Measurements from ENCODE around the gene DLEC1.
"Not testable (repeated sequence)": the region's sequence is repeated elsewhere in the genome, so short reads cannot be mapped to it uniquely, and the experiment has no call there.

The DLEC1 gene

GRCh38 chr3:38087278-38087677 is 48.3 kb downstream of the DLEC1 start:
- not testable (repeated sequence) for DNase-seq

DNA sequence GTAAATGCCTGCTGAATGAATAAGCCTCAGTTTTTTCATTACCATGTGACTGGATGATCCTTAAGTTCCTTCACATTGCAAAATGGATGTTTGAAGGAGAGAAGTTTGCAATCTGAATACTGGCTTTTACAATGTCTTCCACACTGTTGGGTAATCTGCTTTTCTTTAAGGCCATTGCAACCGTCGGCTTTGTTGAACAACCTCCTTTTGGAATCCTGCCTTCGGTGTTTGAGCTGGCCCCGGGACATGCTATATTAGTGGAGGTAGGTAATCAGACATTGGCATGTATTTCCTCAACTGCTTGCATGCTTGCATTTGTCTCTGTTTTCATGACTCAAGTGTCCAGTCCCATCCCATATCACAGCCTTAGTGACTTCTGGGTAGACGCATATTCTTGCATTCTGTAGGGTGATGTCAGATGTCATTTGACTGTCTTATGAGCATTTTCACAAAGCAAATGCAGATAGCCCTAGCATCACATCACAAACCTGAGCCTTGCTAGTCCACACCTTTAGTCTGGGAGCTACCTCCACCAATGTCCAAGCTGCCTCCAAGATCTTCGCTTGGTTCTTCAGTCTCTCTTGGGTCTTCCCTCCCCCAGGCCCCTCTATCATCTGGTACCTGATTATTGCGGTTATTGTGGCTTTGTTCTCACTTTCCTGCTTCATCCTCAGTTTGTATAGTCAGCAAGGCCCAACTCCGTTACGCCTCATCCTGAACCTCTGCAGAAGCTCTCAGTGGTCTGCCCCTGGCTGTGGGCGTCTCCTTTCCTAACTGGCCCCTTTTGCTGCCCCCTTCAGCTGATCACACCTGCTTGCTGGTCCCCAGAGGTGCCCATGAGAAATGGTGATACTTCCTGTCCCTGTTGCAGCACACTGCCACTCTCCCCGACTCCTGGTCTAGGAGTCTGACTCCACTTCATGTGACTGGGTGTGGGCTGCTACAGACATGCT is 49.4 kb downstream of the DLEC1 start:
- DNase-seq = no peak

GRCh38 chr3:38089163-38089562 is 50.2 kb downstream of the DLEC1 start:
- DNase-seq = no peak

DNA sequence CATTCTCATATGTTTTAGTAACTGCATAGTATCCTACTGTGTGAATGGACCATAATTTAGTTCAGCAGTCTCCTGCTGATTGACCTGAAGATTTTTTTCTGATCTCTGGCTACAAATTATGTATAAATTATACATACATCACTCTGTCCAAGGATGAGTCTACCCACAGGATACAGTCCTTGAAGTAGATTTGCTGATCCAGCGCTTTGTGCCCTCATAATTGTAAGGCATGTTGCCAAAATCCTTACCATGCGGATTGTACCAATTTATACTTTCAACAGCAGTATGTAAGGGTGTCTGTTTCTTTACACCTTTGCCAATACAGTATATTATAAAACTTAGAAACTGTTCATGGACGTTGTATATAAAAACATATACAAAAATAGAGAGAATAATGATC is 51.4 kb downstream of the DLEC1 start:
- DNase-seq = no peak

DNA sequence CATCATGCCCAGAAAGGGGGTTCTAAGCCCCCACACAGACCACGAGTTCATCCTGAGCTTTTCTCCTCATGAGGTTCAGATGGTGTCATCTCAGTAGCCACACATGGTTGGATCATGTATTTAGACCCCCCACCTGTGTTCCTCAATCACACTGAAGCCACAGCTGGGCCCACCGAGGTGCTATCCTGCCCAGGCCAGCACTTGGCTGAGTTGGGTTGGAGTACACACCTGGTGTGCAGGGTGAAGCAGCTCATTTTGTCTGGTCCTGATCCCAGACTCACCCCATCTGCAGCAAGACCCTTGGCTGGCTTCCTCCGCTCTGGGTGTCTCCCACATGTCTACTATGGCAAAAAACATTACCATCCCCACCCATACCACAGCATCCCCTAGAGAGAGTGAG is 56.0 kb downstream of the DLEC1 start:
- no peak for DNase-seq

GRCh38 chr3:38095669-38096483 is 56.9 kb downstream of the DLEC1 start:
- DNase-seq = no peak

- no peak for DNase-seq
Measured at GRCh38 chr3:38097446-38098375, 58.7 kb downstream of the DLEC1 start.

DNA sequence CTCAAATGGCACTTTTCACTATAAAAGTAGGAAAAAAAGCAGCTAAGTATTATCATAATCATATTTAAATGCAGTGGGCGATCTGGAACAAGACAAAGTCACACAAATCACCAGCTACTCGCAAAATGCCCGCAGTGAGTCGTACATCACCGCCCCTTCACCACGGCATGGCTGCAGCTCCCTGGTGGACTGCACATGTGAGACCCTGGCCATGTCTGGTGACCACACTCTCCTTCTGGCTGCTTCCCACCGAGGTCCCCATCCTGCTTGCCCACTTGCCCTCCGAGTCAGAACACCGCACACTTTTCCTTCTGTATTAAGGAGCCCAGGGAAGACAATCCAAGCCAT is 59.3 kb downstream of the DLEC1 start:
- no peak for DNase-seq

GRCh38 chr3:38099518-38099917 is 60.5 kb downstream of the DLEC1 start:
- DNase-seq = no peak

DNA sequence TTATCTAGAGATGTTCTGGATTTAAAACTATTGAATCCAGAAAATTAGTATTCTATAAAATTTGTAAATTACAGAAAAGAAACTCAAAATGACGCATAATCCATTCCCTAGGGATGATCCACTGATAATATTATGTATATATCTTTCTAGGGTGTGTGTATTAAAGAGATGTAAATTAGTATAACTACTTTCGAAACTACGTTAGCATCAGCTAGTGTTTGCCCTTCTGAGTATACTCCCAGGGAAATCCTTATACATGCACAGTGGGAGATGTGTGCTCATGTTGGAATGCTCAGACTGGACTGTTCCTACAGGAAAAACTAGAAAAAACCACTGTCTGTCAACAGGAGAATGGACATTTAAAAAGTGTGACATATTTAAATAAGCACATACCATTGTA is 61.5 kb downstream of the DLEC1 start:
- no peak for DNase-seq

GRCh38 chr3:38101811-38102443 is 62.9 kb downstream of the DLEC1 start:
- DNase-seq = no peak

DNA sequence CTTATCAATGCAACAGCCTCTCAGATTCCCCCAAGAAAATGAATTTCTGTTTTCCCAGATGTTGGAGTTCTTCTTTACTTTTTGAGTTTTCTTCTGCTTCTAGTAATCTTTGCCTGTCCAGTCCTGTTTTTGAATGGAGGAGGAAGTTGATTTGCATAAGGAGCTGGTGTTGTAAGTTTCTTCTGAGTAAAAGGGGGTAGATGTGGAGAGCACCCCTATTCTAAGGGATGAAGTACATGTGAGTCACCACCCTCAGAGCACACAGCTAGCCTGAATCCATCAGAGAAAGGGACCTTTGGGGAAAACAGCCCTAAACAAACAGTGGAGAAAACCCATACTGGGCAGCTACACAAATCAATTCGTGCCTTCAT is 63.4 kb downstream of the DLEC1 start:
- no peak for DNase-seq

- DNase-seq = no peak
Measured at GRCh38 chr3:38105525-38105924, 66.5 kb downstream of the DLEC1 start.

DNA sequence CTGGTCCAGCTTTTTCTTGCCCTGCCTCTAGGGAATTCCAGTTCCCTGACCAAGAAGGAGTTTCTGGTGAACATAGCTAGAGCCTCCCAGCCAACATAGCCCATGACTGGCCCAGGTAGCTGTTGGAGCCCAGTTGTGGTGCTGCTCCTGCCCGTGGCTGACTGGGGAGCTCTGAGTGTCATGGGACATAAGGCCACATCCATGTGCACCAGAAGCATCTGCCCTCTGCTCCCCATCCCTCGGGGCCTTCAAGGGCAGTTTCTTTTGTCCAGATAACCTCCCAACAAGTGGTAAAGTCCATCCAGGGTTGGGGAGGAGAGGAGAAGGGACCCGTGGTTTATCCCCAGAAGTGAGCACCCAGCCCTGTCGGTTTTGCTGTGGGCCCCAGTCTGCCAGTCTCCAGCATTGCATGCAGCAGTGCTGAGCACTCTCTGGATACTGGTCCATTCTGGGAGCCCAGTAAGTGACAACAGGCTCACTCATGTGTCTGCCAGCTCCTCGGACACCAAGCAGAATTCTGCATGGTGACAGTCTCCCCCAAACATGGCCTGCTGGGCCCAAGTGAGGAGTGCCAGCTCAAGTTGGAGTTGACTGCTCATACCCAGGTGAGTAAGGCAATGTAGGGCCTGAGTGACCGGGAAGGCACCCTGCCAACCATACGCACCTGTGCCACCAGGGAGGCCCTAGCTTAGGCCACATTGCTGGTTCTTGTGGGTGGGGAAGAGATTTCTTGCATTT is 69.1 kb downstream of the DLEC1 start:
- no peak for DNase-seq

GRCh38 chr3:38108649-38109579 is 69.9 kb downstream of the DLEC1 start:
- no peak for DNase-seq

DNA sequence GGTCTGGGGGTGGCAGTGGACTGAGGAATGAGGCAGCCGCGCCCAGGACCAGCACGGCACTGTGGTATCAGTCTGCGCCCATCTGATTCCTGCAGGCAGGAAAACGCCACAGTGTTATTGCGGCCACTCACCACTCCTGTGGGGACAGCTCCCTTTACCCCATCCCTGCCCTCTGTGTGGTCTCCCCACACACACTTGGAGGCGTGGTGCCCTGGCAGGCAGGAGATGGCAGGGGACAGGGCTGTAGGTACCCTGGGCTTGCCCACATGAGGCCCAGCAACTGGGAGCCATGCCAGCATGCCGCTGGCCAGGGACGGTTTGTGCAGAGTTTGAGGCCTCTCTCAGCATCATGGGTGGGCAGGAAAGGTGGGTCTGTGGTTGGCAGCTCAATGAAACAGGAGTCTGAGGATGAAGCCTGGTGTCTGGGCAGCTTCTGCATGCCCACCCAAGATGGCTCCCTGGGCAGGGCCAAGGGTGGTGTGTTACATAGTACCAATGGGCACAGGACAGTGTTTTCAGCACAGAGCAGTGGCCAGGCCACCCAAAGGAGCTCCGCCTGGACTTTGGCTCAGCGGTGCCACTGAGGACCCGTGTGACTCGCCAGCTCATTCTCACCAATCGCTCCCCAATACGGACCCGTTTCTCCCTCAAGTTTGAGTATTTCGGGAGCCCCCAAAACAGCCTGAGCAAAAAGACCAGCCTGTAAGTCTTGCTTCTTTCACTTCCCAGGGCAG is 70.7 kb downstream of the DLEC1 start:
- DNase-seq = no peak

GRCh38 chr3:38110314-38111050 is 71.5 kb downstream of the DLEC1 start:
- DNase-seq = no peak

GRCh38 chr3:38111201-38111600 is 72.2 kb downstream of the DLEC1 start:
- no peak for DNase-seq

Measured in central memory CD4-positive, alpha-beta T cell (primary cell).